Measurements from ENCODE around the gene RAB17.

DNA sequence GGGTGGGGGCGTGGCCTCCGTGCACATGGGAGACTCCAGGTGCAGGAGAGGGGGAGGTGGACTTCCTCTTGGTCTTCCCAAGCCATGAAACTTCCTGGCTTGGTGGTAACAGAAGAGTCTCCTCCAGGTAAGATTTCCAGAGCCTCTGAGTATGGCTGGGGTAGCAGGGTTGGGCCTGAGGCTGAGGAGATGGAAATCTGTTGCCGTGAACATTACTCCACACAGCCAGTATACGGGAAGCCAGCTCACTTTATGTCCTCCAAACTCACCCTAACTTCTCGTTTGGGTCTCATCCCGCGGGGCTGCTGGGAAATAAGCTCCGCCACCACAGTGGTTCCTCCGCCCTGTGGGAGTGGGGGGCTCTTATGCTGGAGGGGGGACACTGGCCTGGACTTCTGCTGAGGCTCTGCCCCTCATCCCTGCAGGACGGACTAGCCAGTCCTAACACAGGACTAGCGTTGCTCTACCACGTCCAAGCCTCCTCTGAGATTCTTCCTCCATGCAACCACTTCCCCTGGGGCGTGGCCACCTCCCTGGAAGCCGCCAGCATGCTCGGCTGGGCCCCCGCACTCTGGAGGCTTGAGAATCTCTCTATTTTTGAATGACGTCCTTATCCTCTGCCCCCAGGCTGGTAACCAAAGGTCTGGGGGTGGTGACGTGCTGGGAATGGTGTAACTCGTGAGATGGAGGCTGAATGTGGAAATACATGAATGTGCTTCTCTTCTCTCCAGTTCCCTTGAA lies 777 bp upstream of the RAB17 start:
- TF ChIP-seq, protein P1, sequence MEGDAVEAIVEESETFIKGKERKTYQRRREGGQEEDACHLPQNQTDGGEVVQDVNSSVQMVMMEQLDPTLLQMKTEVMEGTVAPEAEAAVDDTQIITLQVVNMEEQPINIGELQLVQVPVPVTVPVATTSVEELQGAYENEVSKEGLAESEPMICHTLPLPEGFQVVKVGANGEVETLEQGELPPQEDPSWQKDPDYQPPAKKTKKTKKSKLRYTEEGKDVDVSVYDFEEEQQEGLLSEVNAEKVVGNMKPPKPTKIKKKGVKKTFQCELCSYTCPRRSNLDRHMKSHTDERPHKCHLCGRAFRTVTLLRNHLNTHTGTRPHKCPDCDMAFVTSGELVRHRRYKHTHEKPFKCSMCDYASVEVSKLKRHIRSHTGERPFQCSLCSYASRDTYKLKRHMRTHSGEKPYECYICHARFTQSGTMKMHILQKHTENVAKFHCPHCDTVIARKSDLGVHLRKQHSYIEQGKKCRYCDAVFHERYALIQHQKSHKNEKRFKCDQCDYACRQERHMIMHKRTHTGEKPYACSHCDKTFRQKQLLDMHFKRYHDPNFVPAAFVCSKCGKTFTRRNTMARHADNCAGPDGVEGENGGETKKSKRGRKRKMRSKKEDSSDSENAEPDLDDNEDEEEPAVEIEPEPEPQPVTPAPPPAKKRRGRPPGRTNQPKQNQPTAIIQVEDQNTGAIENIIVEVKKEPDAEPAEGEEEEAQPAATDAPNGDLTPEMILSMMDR (IDR thresholded peaks at IDR 0.05; ENCODE audit: control extremely low read depth in 1 of 3, insufficient read depth in 1 of 3, low read depth in 1 of 3, low read length in 3 of 3): no peak
- TF ChIP-seq POLR2A (IDR thresholded peaks at IDR 0.05; ENCODE audit: control extremely low read depth in 1 of 2, low read depth in 2 of 2, low read length in 2 of 2) (no peak; a peak in 1 of 3 replicates), POLR2AphosphoS5 (IDR thresholded peaks at IDR 0.05; ENCODE audit: low read depth, low read length) (no peak), YY1 (IDR thresholded peaks at IDR 0.05; ENCODE audit: low read depth, low read length) (no peak)

Data from H1 (cell line).